T-helper 1 cell treated with Interleukin-12 subunit alpha and Interleukin-12 subunit beta and Interleukin-4 antibody, amounts not matched to agents 30 μg/mL and 1 μg/mL, for 36 hours (primary cell): ENCODE results near the gene VSIG10L.

Experiments used
- H3K27ac Mint-ChIP-seq: one replicate; pipeline ENCODE4 v1.8.0; 2021; ENCODE audit warnings: mild to moderate bottlenecking, mixed read lengths
- H3K27me3 Mint-ChIP-seq: one replicate; pipeline ENCODE4 v1.8.0; 2021; ENCODE audit warnings: low read depth, mixed read lengths
- H3K36me3 Mint-ChIP-seq: one replicate; pipeline ENCODE4 v1.8.0; 2021; ENCODE audit warnings: low read depth, mixed read lengths
- H3K4me1 Mint-ChIP-seq: one replicate; pipeline ENCODE4 v1.8.0; 2021; ENCODE audit warnings: low read depth, mixed read lengths
- H3K4me3 Mint-ChIP-seq: one replicate; pipeline ENCODE4 v1.8.0; 2021; ENCODE audit warnings: mild to moderate bottlenecking, moderate library complexity, mixed read lengths
- H3K9me3 Mint-ChIP-seq: one replicate; pipeline ENCODE4 v1.8.0; 2021; ENCODE audit warnings: mixed read lengths

VSIG10L gene

DNA sequence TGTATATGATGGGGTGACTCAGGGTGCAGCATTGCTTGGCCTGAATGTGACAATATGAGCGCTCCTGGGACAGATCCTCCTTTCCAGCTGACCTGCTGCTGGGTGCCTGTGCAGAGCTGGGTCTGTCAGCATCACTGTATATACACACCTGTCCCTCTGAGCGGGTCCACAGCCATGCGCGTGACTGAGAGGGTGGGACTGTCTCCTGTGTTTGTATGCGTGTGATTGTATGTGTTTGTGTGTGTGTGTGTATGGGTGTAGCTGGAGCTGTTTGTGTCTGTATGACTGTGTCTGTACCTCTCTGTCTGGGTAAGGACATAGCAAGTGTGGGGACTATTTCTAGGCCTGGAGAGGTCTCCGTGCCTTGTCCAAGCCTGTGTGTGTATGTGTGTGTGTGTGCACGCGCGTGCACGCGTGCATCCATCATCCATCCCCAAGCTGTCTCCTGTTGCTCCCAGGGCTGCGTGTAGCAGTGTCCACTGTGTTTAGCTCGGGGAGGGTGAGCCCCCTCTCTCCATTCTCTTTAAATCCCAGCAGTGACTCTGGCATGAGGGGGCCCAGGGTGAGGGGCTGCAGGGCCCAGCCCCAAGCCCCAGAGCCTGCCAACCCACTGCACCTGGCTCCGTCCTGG, 22.2 kb downstream of the VSIG10L start:
- H3K27ac Mint-ChIP-seq, result no peak overlapping the region
- H3K4me1 Mint-ChIP-seq, result peaks cover 2% of the 10 kb centered on the region
- no peaks in the 10 kb centered on the region for H3K9me3 Mint-ChIP-seq
- peaks cover 11% of the 10 kb centered on the region for H3K27me3 Mint-ChIP-seq
- no peak overlapping the region for H3K4me3 Mint-ChIP-seq
- no peaks in the 10 kb centered on the region for H3K36me3 Mint-ChIP-seq

DNA sequence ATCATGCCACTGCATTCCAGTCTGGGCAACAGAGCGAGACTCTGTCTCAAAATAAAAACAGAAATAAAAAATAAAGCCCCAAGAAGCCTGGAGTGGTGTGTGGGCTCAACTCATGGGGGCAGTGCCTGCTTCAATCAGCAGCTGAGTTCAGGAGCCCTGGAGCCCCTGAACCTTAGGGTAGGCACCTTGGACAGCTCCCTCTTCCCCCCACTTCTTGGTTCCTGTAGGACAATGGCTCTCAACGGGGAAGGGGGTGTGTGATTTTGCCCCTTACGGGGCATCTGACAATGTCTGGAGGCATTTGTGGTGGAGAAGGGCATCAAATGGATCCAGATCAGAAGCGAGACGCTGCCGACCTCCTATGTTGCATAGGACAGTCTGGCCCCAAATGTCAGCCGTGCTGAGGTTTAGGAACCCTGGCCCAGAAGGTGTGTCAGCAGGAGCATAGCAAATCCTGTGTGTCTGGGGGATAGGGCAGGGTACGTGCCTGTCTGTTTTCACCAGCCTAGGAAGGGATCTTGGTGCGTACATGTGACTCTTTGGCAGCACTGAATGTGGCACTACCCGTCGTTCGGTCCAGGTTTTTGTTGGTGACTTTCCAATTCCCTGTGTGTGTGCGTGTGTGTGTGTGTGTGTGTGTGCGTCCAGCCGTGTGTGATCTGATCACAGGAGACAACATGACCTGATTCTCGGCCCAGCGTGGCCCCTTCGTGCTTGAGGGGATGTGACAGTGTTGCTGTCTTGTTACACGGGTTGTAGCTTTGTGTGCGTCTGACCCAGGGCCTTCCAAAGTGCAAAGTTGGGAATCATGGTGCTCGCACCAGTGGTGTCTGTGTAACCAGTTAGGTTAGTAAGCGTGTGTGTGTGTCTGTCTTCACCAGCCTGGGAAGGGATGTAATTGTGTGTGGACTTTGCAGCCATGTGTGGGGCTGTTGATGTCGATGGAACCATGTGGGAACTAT, 23.0 kb downstream of the VSIG10L start:
- Mint-ChIP-seq H3K9me3 (no peaks in the 10 kb centered on the region), H3K27me3 (peaks cover 14% of the 10 kb centered on the region), H3K4me3 (no peak overlapping the region), H3K4me1 (peaks cover 2% of the 10 kb centered on the region), H3K27ac (no peak overlapping the region), H3K36me3 (no peaks in the 10 kb centered on the region)

DNA sequence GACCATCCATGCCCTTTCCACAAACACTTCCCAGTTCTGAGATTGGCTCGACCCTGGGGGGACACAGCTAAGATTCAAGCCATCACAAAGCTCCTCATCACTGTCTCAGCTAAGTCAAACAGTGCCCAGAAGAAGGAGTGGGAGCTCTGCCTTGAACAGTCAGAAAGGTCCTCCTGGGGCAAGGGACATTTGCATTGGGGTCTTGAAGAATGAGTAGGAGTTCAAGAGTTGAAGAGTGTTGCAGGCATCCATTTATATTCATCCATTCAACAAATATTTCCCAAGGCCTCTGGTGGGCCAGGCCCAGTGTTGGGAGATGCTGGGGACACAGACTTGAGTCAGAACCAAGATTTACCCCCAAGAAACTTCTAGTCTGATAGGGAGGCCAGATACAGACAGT, 24.0 kb downstream of the VSIG10L start:
- no peaks in the 10 kb centered on the region for H3K36me3 Mint-ChIP-seq
- no peak overlapping the region for H3K4me3 Mint-ChIP-seq
- peaks cover 24% of the 10 kb centered on the region for H3K27me3 Mint-ChIP-seq
- no peak overlapping the region for H3K27ac Mint-ChIP-seq
- H3K4me1 Mint-ChIP-seq, result peaks cover 2% of the 10 kb centered on the region
- H3K9me3 Mint-ChIP-seq, result no peaks in the 10 kb centered on the region

DNA sequence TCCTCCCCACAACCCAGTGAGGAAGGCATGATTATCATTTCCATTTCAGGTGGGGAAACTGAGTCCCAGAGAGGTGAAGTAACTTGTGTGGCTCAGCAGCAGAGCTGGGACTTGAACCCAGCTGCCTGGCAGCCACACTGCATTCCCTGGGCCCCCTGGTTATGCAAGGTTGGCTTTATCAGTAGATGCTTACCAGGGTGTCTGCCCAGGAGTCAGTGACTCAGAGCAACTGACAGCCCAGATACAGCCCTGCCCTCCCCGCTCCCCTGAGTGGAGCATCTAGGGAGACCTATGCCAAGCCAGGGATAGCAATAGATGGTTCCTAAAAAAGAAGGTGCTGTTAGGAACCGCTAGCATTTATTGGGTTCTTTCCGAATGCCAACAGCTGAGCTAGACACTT, 24.6 kb downstream of the VSIG10L start:
- H3K27ac Mint-ChIP-seq, result no peak overlapping the region
- H3K4me1 Mint-ChIP-seq, result peaks cover 2% of the 10 kb centered on the region
- peaks cover 27% of the 10 kb centered on the region for H3K27me3 Mint-ChIP-seq

DNA sequence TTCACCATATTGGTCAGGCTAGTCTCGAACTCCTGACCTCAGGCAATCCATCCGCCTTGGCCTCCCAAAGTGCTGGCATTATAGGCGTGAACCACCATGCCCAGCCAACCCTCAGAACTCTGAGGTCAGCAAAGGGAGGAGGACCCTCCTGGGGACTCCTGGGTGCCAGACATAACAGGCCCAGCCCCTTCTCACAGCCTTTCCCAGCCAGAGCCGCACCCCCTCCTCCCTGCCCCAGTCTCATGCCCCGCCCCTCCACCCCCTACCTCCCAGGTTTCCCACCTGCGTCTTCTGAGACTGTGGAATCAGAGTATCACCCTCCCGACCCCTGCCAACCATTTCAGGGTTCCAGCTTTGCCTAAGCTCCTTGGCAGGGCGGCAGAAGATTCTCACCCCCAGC, 25.3 kb downstream of the VSIG10L start:
- peaks cover 30% of the 10 kb centered on the region for H3K27me3 Mint-ChIP-seq
- H3K4me1 Mint-ChIP-seq, result peaks cover 2% of the 10 kb centered on the region
- H3K27ac Mint-ChIP-seq, result no peak overlapping the region
- no peaks in the 10 kb centered on the region for H3K36me3 Mint-ChIP-seq
- no peaks in the 10 kb centered on the region for H3K9me3 Mint-ChIP-seq
- H3K4me3 Mint-ChIP-seq, result no peak overlapping the region

More for the DNA sequence above, 24.6 kb downstream of the VSIG10L start:
- H3K9me3 Mint-ChIP-seq, result no peaks in the 10 kb centered on the region
- no peak overlapping the region for H3K4me3 Mint-ChIP-seq
- no peaks in the 10 kb centered on the region for H3K36me3 Mint-ChIP-seq

DNA sequence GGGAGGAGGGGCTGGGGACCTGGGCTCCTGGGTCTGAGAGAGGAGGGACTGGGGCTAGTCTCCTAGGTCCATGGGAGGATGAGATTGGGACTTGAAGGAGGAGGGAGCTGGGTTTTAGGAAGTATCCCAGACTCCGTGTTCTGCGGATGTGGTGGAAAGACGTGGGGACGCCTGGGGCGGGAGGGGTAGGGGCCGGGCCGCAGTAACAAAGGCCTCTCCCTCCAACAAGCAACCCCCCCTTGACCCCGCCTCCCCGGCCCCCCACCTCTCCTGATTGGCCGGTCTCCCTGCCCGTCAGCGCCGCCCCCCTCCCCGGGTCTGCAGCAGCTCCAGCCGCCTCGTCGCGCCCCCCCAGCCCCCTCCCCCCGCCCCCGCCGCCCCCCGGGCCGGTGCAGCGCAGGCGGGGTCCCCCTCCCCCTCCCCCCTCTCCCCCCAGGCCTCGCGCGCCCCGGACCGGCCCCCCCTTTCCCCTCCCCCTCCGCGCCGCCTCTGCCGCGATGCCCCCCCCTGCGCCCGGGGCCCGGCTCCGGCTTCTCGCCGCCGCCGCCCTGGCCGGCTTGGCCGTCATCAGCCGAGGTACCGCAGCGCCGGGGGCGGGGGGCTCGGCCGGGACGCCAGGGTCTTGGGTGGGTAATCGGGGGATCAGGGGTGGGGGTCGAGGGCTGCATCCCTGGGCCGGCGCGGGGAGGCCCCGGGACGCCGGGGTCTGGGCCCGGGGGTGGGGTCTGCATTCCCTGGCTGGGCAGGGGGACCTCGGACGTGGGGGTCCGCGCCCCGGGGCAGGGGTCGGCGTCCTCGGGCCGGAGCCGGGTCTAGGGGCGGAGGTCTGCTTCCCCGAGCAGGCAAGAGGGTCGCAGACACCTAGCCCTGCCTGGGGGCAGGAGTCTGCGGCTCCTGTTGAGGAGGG, 30.3 kb downstream of the VSIG10L start, which contains the start of gene IGLON5:
Gene IGLON5, plus strand, starts transcription at position 294 of the 907 bp plus-strand sequence. Its CDS starts 204 bp downstream, at position 498.
- H3K9me3 Mint-ChIP-seq, result peaks cover 10% of the 10 kb centered on the region
- peaks cover 2% of the 10 kb centered on the region for H3K4me1 Mint-ChIP-seq
- H3K4me3 Mint-ChIP-seq, result no peak within 1 kb of the TSS
- H3K27me3 Mint-ChIP-seq, result peaks cover 46% of the 10 kb centered on the region
- H3K36me3 Mint-ChIP-seq, result no peaks in the 10 kb centered on the region
- H3K27ac Mint-ChIP-seq, result no peak within 1 kb of the TSS

DNA sequence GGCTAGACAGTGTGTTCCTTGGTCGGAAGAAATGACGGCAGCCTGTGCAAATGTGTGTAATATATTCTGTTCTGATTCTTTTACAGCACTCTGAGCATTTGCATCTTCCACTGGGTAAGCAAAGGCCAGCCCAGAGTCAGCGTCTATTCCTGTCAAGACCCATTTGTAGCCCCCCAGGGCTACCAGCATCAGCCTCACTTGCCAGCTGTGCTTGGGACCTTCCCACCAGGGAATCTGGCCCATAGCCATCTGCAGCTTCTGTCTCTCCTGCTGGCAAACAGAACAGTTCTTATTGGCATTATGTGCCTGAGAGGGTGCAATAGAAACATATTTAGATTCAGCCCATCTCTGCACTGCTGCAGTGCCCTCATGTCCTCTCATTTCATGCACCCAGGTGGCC, 36.5 kb downstream of the VSIG10L start:
- H3K27me3 Mint-ChIP-seq, result peaks cover 20% of the 10 kb centered on the region
- H3K27ac Mint-ChIP-seq, result no peak overlapping the region
- peaks cover 17% of the 10 kb centered on the region for H3K9me3 Mint-ChIP-seq
- no peaks in the 10 kb centered on the region for H3K4me1 Mint-ChIP-seq
- no peaks in the 10 kb centered on the region for H3K36me3 Mint-ChIP-seq
- H3K4me3 Mint-ChIP-seq, result no peak overlapping the region

DNA sequence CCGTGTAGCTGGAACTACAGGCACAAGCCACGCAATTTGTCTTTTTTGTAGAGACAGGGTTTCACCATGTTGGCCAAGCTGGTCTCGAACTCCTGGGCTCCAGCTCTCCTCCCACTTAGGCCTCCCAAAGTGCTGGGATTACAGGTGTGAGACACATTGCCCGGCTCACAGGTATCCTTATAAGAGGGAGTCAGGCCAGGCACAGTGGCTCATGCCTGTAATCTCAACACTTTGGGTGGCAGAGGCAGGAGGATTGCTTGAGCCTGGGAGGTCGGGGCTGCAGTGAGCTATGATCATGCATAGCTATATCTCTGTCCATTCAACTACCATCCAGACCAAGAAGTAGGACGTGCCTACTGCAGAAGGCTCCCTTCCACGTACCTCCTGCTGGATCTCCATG, 40.7 kb downstream of the VSIG10L start:
- H3K27ac Mint-ChIP-seq, result no peak overlapping the region
- H3K27me3 Mint-ChIP-seq, result peaks cover 4% of the 10 kb centered on the region
- no peak overlapping the region for H3K4me3 Mint-ChIP-seq
- H3K4me1 Mint-ChIP-seq, result no peaks in the 10 kb centered on the region
- peaks cover 6% of the 10 kb centered on the region for H3K9me3 Mint-ChIP-seq
- no peaks in the 10 kb centered on the region for H3K36me3 Mint-ChIP-seq

DNA sequence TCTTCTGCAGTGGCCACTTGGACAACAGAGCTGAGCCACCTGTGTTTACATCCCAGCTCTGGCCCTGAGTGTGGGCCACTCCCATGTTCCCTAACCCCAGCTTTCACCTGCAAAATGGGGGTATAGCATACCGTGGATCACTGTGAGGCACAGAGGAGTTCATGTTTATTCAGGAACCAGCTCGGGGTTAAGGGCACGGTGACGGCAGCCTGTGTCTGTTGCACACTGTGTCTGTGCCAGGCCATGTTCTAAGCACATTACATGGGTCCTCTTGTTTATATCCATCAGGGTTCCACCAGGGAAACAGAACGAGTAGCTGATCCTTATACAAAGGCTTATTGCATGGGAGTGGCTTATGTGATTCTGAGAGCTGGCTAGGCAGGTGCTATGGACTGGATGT, 44.5 kb downstream of the VSIG10L start:
- H3K36me3 Mint-ChIP-seq, result no peaks in the 10 kb centered on the region
- H3K27ac Mint-ChIP-seq, result no peak overlapping the region
- H3K4me1 Mint-ChIP-seq, result no peaks in the 10 kb centered on the region
- H3K27me3 Mint-ChIP-seq, result no peaks in the 10 kb centered on the region
- H3K4me3 Mint-ChIP-seq, result no peak overlapping the region
- H3K9me3 Mint-ChIP-seq, result no peaks in the 10 kb centered on the region

DNA sequence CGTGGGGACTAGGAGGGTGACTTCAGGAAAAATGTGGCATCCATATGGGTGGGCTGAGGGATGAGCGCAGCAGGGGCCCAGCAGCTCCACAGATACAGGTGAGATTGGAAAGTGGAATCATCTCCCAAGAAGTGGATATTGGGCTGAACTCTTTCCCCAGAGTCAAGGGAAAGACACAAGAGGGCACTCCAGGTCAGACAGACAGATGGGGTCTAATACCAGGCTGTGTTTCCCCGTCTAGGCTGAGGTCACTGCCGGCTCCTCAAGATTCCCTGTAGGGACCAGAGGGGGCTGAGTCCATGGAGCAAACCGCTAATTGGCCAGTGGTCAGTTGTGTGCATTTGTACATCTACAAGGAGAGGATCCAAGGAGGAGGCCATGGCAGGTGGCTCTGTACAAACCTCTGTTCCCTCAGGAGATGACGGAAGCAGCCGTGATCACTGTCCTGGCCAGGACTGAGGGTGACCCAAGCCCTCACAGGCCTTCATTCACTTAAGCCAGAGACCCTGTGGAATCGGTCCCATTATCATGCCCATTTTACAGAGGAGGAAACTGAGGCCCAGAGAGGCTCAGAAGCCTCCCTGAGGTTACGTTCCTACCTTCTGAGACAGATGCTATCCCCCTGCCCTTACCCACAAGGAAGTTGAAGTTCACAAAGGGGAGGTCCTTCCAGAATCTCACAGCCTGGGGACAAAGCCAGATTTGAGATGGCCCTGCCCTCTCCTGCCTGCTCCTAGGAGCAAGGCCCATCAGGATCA, 45.4 kb downstream of the VSIG10L start:
- no peaks in the 10 kb centered on the region for H3K27me3 Mint-ChIP-seq
- no peaks in the 10 kb centered on the region for H3K4me1 Mint-ChIP-seq

DNA sequence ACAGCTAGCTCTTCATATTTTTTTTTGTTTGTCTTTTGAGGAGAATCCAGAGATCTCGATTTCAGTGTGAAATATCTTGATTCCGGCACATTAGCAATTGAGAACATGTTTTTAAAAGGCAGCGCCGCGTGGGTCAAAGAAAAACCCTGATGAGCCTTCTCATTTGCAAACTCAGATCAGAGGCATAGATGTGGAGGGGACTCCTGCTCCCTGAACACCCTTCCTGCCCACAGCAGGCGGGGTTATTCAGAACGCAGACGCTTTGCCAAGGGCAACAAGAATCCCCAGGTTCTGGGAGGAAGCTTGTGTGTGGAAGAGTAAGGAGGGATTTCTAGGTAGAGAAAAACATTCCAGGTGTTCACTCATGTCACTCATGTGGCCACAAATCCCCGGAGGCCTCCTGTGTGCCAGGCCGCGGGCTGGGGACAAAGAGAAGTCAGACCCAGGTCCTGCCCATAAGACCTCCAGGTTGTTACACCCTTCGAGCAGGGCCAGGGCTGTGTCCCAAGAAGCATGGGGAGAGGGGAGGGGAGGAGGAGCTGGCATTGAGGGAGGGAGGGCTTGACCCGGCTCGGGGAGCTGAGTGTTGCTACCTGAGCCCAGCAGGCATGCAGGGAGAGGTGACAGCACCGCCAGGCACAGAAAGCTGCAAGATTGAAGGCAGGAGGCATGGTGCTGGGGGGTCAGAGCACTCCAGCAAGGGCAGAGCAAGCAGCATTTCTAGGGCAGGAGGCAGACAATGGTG, 46.4 kb downstream of the VSIG10L start:
- H3K27me3 Mint-ChIP-seq, result no peaks in the 10 kb centered on the region
- no peaks in the 10 kb centered on the region for H3K36me3 Mint-ChIP-seq
- H3K4me3 Mint-ChIP-seq, result no peak overlapping the region
- H3K9me3 Mint-ChIP-seq, result no peaks in the 10 kb centered on the region
- H3K4me1 Mint-ChIP-seq, result no peaks in the 10 kb centered on the region
- no peak overlapping the region for H3K27ac Mint-ChIP-seq

More for the DNA sequence above, 45.4 kb downstream of the VSIG10L start:
- H3K27ac Mint-ChIP-seq, result no peak overlapping the region
- no peaks in the 10 kb centered on the region for H3K9me3 Mint-ChIP-seq
- no peak overlapping the region for H3K4me3 Mint-ChIP-seq
- no peaks in the 10 kb centered on the region for H3K36me3 Mint-ChIP-seq

DNA sequence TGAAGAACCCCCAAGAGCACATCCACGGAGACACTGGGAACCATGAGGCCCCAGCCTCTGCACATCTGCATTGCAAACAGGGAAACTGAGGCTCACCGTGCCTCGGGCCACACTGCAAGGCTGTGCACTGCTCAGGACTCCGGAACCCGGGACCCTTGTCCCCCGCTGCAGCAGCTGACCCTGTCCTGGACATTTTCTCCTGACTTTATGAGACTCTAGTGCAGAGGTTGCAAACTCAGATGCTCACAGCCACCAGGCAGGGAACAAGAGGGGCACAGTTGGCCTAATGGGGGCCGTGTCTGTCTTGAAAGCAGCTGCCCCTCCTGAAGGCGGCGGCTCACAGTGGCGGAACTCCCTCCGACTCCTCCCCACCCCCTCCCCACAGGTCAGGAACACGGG, 47.0 kb downstream of the VSIG10L start:
- H3K36me3 Mint-ChIP-seq, result no peaks in the 10 kb centered on the region
- H3K4me3 Mint-ChIP-seq, result no peak overlapping the region
- no peaks in the 10 kb centered on the region for H3K27me3 Mint-ChIP-seq
- no peaks in the 10 kb centered on the region for H3K9me3 Mint-ChIP-seq
- H3K4me1 Mint-ChIP-seq, result no peaks in the 10 kb centered on the region
- H3K27ac Mint-ChIP-seq, result no peak overlapping the region

DNA sequence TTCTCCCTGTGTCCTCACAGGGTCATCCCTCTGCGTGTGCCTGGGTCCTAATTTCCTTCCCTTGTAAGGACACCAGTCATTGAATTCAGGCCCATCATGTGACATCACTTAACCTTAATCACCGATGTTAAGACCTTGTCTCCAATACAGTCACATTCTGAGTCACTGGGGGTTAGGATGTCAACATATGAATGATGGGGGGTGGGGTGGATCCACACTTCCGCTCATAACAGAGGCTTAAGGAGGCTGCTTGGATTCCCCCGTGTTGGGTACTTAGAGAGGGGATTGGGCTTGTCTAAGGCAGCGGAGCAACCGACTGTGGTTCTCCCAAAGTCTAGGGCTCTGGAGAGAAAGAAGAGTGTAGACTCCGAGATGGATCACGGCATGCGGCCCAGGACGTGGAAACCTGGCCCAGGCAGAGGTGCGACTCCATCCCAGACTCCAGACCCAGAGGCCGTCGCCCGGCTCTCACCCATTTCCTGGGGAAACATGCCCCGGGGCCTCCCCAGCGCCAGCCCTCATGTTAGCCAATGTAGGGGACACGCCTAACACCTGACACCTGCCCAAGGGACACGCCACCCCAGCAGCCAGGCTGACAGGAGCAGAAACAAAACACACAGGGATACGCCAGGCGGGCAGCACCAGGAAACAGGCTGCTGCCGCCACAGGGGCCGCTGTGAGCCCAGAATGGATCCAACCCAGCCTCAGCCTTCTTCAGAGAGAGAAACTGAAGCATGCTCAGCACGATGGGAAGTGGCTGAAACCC, 47.5 kb downstream of the VSIG10L start:
- Mint-ChIP-seq H3K4me3 (no peak overlapping the region), H3K36me3 (no peaks in the 10 kb centered on the region), H3K4me1 (no peaks in the 10 kb centered on the region), H3K27ac (no peak overlapping the region), H3K9me3 (no peaks in the 10 kb centered on the region), H3K27me3 (no peaks in the 10 kb centered on the region)
